Natural killer cell treated with Interleukin-12 subunit alpha and Interleukin-12 subunit beta and Interleukin-15 and Interleukin-18, amount 100 ng/mL, for 72 hours (primary cell): Measurements from ENCODE around the gene CAMK2B. TPM values are rescaled to one million over a fixed set of nuclear protein-coding genes. Genes with fewer than 3 reads are reported as not detected.
A peak's percentile ranks its signal among the peaks of the same experiment; 100 is the strongest.

Experiments
- ATAC-seq, 2 donors: fragments of 150-1000 bp; cut with Tn5 transposase in 1 of 2; sonication (Bioruptor Pico), chemical (Tn5 transposase) in 1 of 2; 2 replicates each; pipeline ENCODE4 v1.10.0; 2021
- DNase-seq: peaks from one replicate; pipeline ENCODE4 v3.0.0; 2022; ENCODE audit warnings: low spot score
- H3K27ac Mint-ChIP-seq, 2 donors: 1 replicate in 1 of 2; 2 replicates in 1 of 2; pipeline ENCODE4 v1.8.0; 2022; ENCODE audit warnings: mixed read lengths in 2 of 2, mild to moderate bottlenecking in 1 of 2, moderate library complexity in 1 of 2
- H3K27me3 Mint-ChIP-seq, 2 donors: 1 replicate in 1 of 2; 2 replicates in 1 of 2; pipeline ENCODE4 v1.8.0; 2022; ENCODE audit warnings: mixed read lengths in 2 of 2
- H3K36me3 Mint-ChIP-seq: one replicate; pipeline ENCODE4 v1.8.0; 2022; ENCODE audit warnings: mixed read lengths
- H3K4me1 Mint-ChIP-seq, 2 donors: 1 replicate in 1 of 2; 2 replicates in 1 of 2; pipeline ENCODE4 v1.8.0; 2022; ENCODE audit warnings: low read depth in 2 of 2, mixed read lengths in 2 of 2, mild to moderate bottlenecking in 1 of 2
- H3K4me3 Mint-ChIP-seq: one replicate; pipeline ENCODE4 v1.8.0; 2022; ENCODE audit warnings: mixed read lengths
- H3K9me3 Mint-ChIP-seq: 2 replicates; pipeline ENCODE4 v1.8.0; 2022; ENCODE audit warnings: mixed read lengths
- total RNA-seq, 2 donors: library from RNA; stranded (reverse); gene quantifications; one replicate each; pipeline ENCODE4 v1.2.3, GENCODE V29; 2022

CAMK2B gene
- total RNA-seq, 2 donors from 2014 or later: 0.10 TPM; not detected in 1

DNA sequence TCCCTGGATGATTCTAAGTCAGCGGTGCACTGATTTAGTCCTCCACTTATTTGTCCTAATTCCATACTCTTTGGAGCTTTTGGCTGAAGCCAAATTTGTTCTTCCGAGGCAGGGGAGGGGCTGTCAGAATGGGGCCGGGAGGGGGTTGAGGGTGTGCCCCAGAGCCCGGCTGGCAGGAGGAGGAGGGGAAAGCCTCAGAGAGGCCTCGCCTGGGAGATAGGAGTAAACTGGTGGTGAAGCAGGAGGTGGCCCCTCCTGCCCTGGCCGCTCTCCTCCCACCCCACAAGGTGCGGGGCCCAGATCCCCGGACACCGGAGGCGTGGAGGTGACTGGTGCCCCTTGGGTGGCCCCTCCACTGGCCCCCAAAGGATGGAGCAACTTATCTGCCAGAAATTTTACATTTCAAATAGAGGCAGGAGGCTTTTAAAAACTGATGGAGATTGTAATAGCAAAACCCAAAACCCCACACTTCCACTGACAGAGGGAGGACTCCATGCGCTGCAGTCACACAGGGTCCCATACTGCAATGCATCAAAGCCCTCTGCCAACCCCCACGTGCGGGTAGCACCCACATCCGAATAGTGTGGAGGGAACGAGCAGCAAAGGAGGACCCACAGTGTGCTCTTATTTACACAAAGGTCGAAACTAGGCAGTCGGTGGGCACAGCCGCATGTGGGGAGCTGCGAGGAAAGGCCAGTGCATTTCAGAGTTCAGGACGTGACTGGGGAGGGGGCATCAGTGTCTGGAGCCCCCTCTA is 61.9 kb downstream of the CAMK2B start:
- no peak overlapping the region for H3K27ac Mint-ChIP-seq

DNA sequence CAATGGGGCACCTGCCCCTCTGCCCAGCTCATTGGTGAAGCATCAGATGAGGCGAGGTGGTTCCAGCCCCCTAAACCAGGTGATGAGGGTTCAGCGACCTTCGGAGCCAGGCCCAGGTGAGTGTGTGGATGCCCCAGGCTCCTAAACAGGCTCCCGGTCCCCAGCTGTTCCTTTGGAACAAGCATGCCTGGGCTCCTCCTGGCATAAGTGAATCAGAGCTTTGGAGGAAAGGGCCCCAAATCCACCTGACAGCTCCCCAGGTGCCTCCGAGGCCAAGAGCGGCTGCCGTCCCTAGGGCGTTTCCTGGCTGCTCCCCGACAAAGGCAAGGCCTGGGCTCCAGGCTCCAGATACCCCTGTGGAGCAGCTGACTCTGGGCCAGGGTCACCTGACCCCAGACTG is 63.4 kb downstream of the CAMK2B start:
- no peak for ATAC-seq
- H3K4me1 Mint-ChIP-seq: peaks cover 24 to 26% of the 10 kb centered on the region in 2 donors

More for the DNA sequence above, 61.9 kb downstream of the CAMK2B start:
- ATAC-seq (no peak), DNase-seq (no peak)
- Mint-ChIP-seq H3K36me3 (no peaks in the 10 kb centered on the region), H3K4me3 (no peak overlapping the region), H3K27me3 (no peaks in the 10 kb centered on the region), H3K9me3 (no peaks in the 10 kb centered on the region), H3K4me1 (peaks cover 12 to 14% of the 10 kb centered on the region in 2 donors)

DNA sequence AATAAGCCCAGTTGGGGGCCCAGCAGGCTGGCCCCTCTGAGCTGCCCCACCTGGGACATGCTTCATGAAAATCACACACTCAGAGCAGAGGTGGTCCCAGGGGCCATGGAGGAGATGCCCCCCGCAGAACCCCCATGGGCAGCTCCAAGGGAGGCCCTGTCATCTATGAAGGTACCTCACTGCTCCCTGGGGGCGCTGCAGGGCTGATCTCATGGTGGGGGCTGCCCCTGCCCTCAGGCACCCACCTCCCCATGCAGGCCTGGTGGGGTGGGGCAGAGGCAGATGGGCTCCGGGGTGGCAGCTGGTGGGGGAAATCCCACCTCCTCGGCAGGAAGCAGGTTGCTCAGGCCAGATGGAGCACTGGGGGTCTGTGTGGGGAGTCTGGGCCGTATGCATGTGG is 64.2 kb downstream of the CAMK2B start:
- Mint-ChIP-seq H3K36me3 (no peaks in the 10 kb centered on the region), H3K27ac (peak overlapping the region in 1 of 2 donors; percentile 70), H3K9me3 (no peaks in the 10 kb centered on the region), H3K27me3 (no peaks in the 10 kb centered on the region), H3K4me3 (no peak overlapping the region), H3K4me1 (peaks cover 24 to 27% of the 10 kb centered on the region in 2 donors)
- ATAC-seq (no peak), DNase-seq (no peak)

More for the DNA sequence above, 63.4 kb downstream of the CAMK2B start:
- H3K4me3 Mint-ChIP-seq: no peak overlapping the region
- no peak for DNase-seq
- H3K27me3 Mint-ChIP-seq: no peaks in the 10 kb centered on the region
- no peak overlapping the region for H3K27ac Mint-ChIP-seq
- no peaks in the 10 kb centered on the region for H3K9me3 Mint-ChIP-seq
- no peaks in the 10 kb centered on the region for H3K36me3 Mint-ChIP-seq

DNA sequence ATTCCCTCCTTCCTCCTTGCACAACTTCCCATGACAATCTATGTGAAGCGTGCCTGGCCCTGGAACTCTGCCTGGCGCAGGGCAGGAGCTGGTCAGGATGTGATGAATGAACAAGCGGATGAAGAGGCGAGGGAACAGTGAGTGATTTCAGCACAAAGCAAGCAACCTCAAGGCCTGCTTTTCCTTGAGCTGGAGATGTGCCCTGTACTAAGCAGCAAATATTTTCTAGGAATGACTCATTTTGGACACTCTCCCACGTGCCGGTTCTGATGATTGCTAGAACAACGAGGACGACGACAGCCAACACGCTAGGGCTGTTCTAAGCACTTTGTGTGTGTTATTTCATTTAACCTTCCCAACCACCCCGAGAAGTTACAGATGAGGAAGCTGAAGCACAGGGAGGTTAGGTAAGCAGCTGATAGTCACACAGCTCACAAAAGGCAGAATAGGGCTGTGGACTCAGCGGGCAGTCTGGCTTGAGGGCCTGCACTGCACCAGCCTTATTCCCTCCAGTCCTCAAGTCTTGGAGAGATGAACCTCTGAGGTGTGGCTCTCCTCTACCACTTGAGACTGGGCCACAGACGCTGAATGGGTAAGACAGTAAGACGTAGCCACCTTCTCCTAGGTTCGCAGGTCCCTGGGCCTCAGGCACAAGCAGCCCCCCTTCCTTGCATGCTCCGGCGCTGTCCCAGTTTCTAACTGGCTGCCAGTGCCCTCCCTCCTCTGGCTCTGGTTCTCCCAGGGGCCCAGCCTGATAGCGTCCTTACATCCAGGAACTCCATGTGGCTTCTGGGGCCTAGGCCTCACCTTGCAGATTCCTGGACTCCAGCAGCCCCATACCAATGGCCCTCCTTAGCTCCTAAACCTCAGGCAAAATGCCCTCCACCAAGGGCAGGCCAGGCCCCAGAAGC is 65.6 kb downstream of the CAMK2B start:
- DNase-seq (no peak), ATAC-seq (no peak)
- no peaks in the 10 kb centered on the region for H3K36me3 Mint-ChIP-seq
- H3K4me3 Mint-ChIP-seq: no peak overlapping the region
- H3K4me1 Mint-ChIP-seq: peaks cover 29 to 34% of the 10 kb centered on the region in 2 donors
- H3K27me3 Mint-ChIP-seq: no peaks in the 10 kb centered on the region
- H3K9me3 Mint-ChIP-seq: no peaks in the 10 kb centered on the region
- H3K27ac Mint-ChIP-seq: peak overlapping the region; percentile 47 to 70

DNA sequence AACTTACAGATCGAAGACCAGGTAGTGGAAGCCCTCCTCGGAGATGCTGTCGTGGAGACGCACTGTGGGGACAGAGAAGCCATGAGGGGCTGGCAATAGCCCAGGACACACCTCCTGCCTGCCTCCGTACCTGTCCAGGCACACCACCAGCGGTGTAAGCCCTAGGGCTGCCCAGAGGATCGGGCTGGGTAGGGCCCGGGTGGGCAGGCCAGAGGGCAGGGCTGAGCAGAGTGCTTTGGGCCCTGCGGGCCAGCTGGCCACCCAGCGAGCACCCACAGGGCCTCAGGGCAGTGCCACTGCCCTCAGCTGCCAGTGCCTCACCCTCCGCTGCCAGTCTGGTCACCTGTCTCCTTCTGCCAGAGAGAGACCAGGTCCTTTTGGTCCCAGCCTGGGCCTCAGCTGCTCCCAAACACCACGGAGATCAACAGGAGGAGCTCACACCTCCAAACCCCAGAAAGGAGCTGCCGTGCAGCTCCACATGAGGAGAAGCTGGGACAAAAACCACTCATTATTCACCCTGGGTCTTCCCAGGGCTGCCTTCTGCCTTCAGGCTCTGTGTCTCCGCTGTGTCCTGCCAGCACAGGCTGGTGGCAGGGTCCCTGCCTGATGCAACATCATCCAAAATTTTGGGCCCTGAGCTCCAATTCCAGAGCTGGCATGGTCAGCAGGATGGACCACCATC is 66.4 kb downstream of the CAMK2B start:
- Mint-ChIP-seq H3K27me3 (no peaks in the 10 kb centered on the region), H3K27ac (peak overlapping the region; percentile 61 to 84), H3K9me3 (no peaks in the 10 kb centered on the region), H3K4me1 (peaks cover 35 to 39% of the 10 kb centered on the region in 2 donors), H3K36me3 (no peaks in the 10 kb centered on the region), H3K4me3 (no peak overlapping the region)
- no peak for ATAC-seq
- no peak for DNase-seq

DNA sequence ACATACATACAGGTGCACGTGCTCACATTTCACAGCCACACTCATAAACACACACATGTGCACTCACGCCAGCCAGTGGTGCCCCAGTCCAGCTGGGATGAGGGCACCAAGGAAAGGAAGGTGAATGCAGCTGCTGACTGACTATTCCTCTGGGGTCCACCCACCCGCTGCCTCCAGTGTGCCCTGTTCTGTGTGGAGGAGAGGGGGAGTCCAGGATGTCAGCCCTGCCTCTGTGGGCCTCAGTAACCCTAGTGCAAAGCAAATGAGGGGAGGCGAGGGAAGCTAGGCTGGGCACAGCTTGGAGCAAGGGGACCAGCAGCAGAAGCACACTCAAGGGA is 67.0 kb downstream of the CAMK2B start:
- Mint-ChIP-seq H3K27me3 (no peaks in the 10 kb centered on the region), H3K9me3 (no peaks in the 10 kb centered on the region), H3K36me3 (no peaks in the 10 kb centered on the region), H3K27ac (peak overlapping the region; percentile 61 to 84), H3K4me3 (peak overlapping the region; percentile 76), H3K4me1 (peaks cover 35 to 39% of the 10 kb centered on the region in 2 donors)
- ATAC-seq (no peak), DNase-seq (no peak)

DNA sequence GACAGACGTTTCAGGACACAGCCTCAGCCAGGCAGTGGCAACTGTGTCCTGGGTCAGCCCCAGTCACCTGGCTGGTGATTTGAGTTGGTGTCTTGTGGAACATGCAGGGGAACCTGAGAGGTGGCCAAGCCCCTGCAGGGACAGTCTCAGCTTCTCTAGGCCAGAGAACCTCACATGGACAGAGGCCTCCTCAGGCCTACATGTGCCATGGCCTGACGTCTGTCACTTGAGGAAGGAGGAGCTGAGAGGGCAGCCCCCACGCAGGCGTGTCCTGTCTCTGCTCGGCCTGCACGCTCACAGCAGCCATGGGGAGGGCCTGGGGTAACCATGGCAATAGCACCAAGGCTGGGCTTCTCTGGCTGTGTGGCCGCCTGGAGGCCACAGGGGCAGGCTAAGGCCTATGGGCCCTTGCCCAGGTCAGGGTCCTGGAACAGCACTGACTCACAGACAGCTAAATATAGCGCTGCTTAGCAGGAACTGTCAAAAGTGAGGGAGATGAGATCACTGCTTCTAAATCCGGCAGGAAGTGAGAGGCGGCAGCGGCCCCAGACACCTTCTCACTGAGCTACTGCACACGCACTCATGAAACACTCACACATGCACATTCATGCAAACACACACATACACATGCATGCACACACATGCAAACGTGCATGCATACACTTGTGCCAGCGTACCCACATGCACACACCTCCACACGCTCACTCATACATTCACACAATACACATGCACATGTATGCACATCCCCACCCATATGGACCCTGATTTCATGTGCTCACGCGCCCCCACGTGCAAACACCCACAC is 67.6 kb downstream of the CAMK2B start:
- Mint-ChIP-seq H3K27me3 (no peaks in the 10 kb centered on the region), H3K27ac (peak overlapping the region; percentile 61 to 84), H3K4me3 (peak overlapping the region; percentile 76), H3K4me1 (peaks cover 35 to 39% of the 10 kb centered on the region in 2 donors), H3K9me3 (no peaks in the 10 kb centered on the region), H3K36me3 (no peaks in the 10 kb centered on the region)
- ATAC-seq: peak; percentile 98 to 99
- DNase-seq: peak; percentile 93

DNA sequence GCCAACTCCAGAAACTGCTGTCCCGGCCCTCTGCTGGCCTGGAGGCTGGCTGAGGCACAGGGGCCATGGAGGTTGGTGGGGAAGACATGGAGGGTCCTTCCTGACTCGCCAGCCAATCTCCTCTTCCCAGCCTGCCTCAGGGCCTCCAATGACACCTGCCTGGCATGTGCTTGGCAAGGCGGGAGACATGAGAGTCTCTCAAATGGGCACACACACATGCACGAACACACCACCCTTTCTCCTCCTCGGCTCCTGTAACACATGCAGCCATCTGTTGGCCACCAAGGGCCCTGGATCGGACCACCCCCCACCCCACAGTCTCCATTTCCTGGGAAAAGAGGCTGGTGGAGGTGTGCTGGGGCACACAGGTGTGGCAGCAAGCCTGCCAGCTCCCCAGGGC is 68.2 kb downstream of the CAMK2B start:
- H3K27ac Mint-ChIP-seq: peak overlapping the region; percentile 61 to 84
- no peaks in the 10 kb centered on the region for H3K36me3 Mint-ChIP-seq
- DNase-seq (no peak), ATAC-seq (no peak)
- no peaks in the 10 kb centered on the region for H3K9me3 Mint-ChIP-seq
- H3K4me3 Mint-ChIP-seq: no peak overlapping the region
- H3K27me3 Mint-ChIP-seq: no peaks in the 10 kb centered on the region
- H3K4me1 Mint-ChIP-seq: peaks cover 35 to 39% of the 10 kb centered on the region in 2 donors

DNA sequence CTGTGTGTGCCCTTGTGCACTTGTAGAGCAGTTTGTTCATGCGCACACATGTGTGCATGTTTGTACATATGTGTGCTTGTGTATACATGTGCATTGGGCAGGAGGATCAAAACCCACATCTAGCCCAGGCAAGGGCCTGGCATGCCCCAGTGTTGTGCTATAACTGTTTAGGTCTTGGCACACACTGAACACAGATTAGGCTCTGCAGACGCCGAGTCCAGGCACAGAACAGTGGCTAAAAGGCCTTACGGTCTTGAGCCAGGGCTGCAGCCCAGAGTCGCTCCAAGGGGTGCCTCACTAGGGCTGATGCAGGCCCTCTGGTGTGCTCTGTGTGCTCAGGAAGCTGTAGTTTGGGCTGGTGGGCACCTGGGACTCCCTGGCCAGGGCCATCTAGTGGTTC is 68.9 kb downstream of the CAMK2B start:
- H3K4me1 Mint-ChIP-seq: peaks cover 35 to 39% of the 10 kb centered on the region in 2 donors
- no peaks in the 10 kb centered on the region for H3K36me3 Mint-ChIP-seq
- H3K27ac Mint-ChIP-seq: peak overlapping the region; percentile 1 to 42
- no peaks in the 10 kb centered on the region for H3K27me3 Mint-ChIP-seq
- ATAC-seq: no peak
- DNase-seq: no peak
- no peaks in the 10 kb centered on the region for H3K9me3 Mint-ChIP-seq
- H3K4me3 Mint-ChIP-seq: no peak overlapping the region

DNA sequence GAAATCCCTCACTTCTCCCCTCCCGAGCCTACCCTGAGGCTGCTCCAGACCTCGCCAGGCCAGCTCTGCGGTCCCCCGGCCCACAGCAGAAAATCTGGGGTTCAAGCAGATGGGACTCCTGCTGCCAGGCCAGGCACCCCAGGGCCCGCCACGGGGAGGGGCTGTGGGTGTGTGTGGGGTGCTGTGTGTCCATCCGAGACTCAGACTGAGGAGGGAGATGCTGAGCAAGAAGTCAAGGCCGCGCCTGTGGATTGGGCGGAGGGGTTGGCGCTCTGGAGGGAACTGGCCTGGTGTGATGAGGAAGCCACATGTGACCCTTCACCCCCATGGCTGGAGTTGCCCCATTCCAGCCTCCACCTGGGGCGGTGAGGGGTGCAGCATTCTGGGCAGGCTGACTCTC is 73.5 kb downstream of the CAMK2B start:
- ATAC-seq (no peak), DNase-seq (no peak)
- Mint-ChIP-seq H3K4me3 (no peak overlapping the region), H3K27ac (no peak overlapping the region), H3K9me3 (no peaks in the 10 kb centered on the region), H3K36me3 (no peaks in the 10 kb centered on the region), H3K27me3 (no peaks in the 10 kb centered on the region), H3K4me1 (peaks cover 11 to 13% of the 10 kb centered on the region in 2 donors)

DNA sequence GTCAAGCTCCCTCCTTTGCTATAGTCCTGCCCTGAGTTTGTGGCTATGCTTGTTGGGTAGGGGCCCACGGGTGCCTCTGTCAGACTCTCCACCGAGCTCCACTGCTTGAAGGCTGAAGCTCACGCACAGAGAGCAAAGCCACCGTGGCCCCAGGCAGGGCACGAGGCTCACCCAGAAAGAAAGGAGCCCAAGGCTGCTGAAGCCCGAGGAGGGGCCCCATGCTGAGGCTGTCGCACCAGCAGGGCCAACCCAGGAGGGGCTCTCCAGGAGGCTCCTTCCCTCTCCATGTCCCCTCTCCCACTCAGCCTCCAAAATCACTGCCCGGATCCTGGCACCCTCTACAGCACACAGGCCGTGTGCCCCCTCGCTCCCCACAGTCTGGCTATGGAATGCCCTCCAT is 74.1 kb downstream of the CAMK2B start:
- H3K27ac Mint-ChIP-seq: no peak overlapping the region
- H3K27me3 Mint-ChIP-seq: no peaks in the 10 kb centered on the region
- ATAC-seq: no peak
- H3K9me3 Mint-ChIP-seq: no peaks in the 10 kb centered on the region
- H3K4me1 Mint-ChIP-seq: peaks cover 11 to 12% of the 10 kb centered on the region in 2 donors
- DNase-seq: no peak
- H3K36me3 Mint-ChIP-seq: no peaks in the 10 kb centered on the region
- H3K4me3 Mint-ChIP-seq: no peak overlapping the region

DNA sequence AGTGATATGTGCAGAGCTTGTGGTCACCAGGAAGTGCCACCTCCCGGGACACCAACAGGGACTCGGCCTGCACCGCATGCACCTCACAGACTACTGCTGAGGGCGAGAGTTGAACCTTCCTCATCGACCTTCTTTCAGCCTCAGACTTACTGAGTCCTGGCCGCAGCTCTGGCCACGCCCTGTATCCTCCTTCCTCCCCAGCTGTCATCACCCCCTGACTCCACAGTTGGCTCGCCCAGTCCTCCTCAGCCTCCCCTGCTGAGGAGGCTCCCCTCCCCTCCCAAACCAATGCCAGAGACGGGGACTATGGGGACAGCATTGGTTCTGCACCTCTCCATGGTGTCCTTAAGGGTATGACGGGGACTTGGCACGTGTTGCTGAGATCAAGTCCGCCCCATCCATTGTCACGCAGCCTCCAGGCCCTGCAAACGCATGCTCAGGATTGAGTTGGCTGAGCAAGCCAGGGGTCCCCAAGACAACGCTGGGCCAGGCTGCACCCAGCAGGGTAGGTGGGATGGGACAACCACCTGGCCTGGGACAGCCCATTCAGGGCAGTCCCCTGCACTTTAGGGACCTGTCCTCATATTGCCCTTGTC is 75.7 kb downstream of the CAMK2B start:
- Mint-ChIP-seq H3K27ac (no peak overlapping the region), H3K4me3 (no peak overlapping the region), H3K9me3 (no peaks in the 10 kb centered on the region), H3K4me1 (peaks cover 4 to 5% of the 10 kb centered on the region in 2 donors), H3K27me3 (no peaks in the 10 kb centered on the region), H3K36me3 (no peaks in the 10 kb centered on the region)
- DNase-seq (no peak), ATAC-seq (peak in 1 of 2 donors; percentile 11)
